HG03060 (cell line): ENCODE data around the gene MTHFD2.

Source experiments
- ATAC-seq: cut with Tn5 transposase; IDR thresholded peaks from one replicate; pipeline ENCODE4 v1.9.1; 2021; ENCODE audit warnings: low read depth, moderate number of reproducible peaks; ENCODE audit not compliant: unreplicated experiment

MTHFD2 gene

GRCh38 chr2:74260495-74260894 lies 62.1 kb downstream of the MTHFD2 start:
- ATAC-seq = no peak

GRCh38 chr2:74261204-74261864 lies 62.9 kb downstream of the MTHFD2 start:
- ATAC-seq = no peak

GRCh38 chr2:74262681-74263080 lies 64.3 kb downstream of the MTHFD2 start:
- ATAC-seq = no peak

GRCh38 chr2:74264281-74264680 lies 65.9 kb downstream of the MTHFD2 start:
- no peak for ATAC-seq

- ATAC-seq = no peak
These were observed 68.7 kb downstream of the MTHFD2 start for GRCh38 chr2:74267068-74267467.
